K562 (cell line): ENCODE data around the gene OPCML. TPM values are rescaled to one million over a fixed set of nuclear protein-coding genes. Genes with fewer than 3 reads are reported as not detected.

Experiments used
- polyA plus RNA-seq, 8 experiments: library from polyadenylated mRNA; depleted of rRNA in 4 of 8; stranded (reverse) in 5 of 8; unstranded in 3 of 8; fragments of >200 nt; fragmentation: Nextera tagmentation in 2 of 8; fragmentation: Illumina TruSeq in 1 of 8; extraction: Ambion mirVana in 2 of 8; extraction: Trizol in 1 of 8; gene quantifications; 2 replicates each; pipeline versions ENCODE4 v1.2.1 to v1.2.3, GENCODE V29; 2011 to 2014; ENCODE audit warnings: inconsistent platforms in 1 of 8, missing spikeins in 1 of 8
- total RNA-seq, 7 experiments: library from RNA; depleted of rRNA in 6 of 7; stranded (reverse); fragments of >200 nt in 6 of 7; fragmentation: Illumina TruSeq in 2 of 7; extraction: Trizol in 2 of 7; gene quantifications; 2 replicates each; pipeline versions ENCODE4 v1.2.1 to v1.2.3, GENCODE V29; 2011 to 2021; ENCODE audit warnings: low replicate concordance in 1 of 7
- TF ChIP-seq, protein P1 (sequence below): fragments of 200-800 bp; sonication (Bioruptor generic); IDR thresholded peaks from 2 replicates; pipeline ENCODE4 v1.6.1; 2016; ENCODE audit warnings: missing genetic modification characterization, missing compliant biosample characterization
- TF ChIP-seq, protein P2 (sequence below), 2 experiments: fragments of 450-650 bp in 1 of 2; sonication (generic) in 1 of 2; formaldehyde crosslinking; conservative IDR thresholded peaks; 2 replicates each; pipeline versions ENCODE4 v1.4.0 to v1.8.1; 2020 to 2022; ENCODE audit warnings: mild to moderate bottlenecking in 1 of 2, missing genetic modification reagents in 1 of 2

OPCML gene
- total and polyA plus RNA-seq, 9 of the 15 experiments (the other 6 are each of a cell fraction or from before 2014, with no cell fraction given) = not detected

DNA sequence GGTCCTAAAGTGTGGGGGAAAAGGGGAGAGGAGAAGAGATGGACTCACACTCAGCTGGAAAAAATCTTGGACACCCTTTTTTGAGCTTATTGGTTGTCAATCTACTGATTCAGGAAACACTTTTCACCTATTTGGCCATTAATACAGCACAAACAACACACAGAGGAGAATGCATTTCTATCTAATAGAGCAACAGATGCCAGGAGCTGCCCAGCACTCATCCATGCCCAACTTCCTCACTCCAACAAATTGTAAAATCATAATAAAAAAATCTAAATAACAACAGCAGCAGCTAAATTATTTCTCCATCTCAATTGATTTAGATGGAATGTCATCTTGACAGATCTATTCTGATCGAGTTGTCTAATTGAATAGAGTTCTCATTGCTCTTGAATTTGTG, 628.2 kb downstream of the OPCML start (continued):
- TF ChIP-seq, protein P1, sequence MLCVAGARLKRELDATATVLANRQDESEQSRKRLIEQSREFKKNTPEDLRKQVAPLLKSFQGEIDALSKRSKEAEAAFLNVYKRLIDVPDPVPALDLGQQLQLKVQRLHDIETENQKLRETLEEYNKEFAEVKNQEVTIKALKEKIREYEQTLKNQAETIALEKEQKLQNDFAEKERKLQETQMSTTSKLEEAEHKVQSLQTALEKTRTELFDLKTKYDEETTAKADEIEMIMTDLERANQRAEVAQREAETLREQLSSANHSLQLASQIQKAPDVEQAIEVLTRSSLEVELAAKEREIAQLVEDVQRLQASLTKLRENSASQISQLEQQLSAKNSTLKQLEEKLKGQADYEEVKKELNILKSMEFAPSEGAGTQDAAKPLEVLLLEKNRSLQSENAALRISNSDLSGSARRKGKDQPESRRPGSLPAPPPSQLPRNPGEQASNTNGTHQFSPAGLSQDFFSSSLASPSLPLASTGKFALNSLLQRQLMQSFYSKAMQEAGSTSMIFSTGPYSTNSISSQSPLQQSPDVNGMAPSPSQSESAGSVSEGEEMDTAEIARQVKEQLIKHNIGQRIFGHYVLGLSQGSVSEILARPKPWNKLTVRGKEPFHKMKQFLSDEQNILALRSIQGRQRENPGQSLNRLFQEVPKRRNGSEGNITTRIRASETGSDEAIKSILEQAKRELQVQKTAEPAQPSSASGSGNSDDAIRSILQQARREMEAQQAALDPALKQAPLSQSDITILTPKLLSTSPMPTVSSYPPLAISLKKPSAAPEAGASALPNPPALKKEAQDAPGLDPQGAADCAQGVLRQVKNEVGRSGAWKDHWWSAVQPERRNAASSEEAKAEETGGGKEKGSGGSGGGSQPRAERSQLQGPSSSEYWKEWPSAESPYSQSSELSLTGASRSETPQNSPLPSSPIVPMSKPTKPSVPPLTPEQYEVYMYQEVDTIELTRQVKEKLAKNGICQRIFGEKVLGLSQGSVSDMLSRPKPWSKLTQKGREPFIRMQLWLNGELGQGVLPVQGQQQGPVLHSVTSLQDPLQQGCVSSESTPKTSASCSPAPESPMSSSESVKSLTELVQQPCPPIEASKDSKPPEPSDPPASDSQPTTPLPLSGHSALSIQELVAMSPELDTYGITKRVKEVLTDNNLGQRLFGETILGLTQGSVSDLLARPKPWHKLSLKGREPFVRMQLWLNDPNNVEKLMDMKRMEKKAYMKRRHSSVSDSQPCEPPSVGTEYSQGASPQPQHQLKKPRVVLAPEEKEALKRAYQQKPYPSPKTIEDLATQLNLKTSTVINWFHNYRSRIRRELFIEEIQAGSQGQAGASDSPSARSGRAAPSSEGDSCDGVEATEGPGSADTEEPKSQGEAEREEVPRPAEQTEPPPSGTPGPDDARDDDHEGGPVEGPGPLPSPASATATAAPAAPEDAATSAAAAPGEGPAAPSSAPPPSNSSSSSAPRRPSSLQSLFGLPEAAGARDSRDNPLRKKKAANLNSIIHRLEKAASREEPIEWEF (CRISPR knock-in tag) = no peak
- TF ChIP-seq, protein P2, sequence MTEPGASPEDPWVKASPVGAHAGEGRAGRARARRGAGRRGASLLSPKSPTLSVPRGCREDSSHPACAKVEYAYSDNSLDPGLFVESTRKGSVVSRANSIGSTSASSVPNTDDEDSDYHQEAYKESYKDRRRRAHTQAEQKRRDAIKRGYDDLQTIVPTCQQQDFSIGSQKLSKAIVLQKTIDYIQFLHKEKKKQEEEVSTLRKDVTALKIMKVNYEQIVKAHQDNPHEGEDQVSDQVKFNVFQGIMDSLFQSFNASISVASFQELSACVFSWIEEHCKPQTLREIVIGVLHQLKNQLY (CRISPR knock-in tag; conservative IDR thresholded peaks at IDR 0.05) = no peak
- TF ChIP-seq, all 486 proteins: peak for 0
